HG03025 (cell line): ENCODE data around the gene LCN10.

Source experiments
- ATAC-seq: cut with Tn5 transposase; IDR thresholded peaks from one replicate; pipeline ENCODE4 v1.9.1; 2021; ENCODE audit warnings: mild to moderate bottlenecking, moderate library complexity; ENCODE audit not compliant: unreplicated experiment, low FRiP score

LCN10 gene

GRCh38 chr9:136691316-136692184 is 51.2 kb downstream of the LCN10 start:
- ATAC-seq, result no peak

GRCh38 chr9:136690806-136691261 is 51.9 kb downstream of the LCN10 start:
- no peak for ATAC-seq

DNA sequence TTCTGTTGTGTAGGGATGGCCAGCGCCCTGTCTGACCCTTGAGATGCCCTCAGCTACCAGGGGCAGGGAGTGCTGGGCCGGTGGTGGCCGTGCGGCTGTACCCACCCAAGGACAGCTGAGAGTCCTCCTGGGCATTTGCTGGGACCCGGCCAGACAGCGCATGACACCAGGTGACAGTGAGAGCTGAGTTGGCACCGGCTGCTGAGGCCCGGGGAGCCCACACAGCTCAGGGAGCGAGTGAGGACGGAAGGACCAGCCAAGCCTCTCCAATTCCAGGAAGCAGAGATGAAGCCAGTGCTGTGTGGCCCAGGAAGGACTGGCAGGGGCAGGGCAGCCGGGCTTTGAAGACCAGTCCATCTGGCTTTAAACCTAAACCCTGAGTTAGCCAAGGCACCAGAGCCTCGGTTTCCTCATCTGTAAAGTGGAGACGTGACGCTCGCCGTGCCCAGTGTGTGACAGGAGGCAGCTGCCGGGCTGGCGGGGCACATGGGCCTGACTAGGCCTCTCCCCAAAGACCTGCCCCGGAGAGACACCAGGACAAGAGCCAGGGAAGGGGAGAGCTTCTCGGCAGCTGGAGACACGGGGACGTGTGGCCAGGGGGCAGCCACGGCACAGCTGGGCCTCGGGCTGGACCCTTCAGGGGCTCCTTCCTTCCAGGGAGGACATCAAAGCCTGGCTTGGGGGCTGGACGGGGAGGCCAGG is 52.5 kb downstream of the LCN10 start:
- no peak for ATAC-seq

GRCh38 chr9:136689108-136689460 is 53.7 kb downstream of the LCN10 start:
- no peak for ATAC-seq

DNA sequence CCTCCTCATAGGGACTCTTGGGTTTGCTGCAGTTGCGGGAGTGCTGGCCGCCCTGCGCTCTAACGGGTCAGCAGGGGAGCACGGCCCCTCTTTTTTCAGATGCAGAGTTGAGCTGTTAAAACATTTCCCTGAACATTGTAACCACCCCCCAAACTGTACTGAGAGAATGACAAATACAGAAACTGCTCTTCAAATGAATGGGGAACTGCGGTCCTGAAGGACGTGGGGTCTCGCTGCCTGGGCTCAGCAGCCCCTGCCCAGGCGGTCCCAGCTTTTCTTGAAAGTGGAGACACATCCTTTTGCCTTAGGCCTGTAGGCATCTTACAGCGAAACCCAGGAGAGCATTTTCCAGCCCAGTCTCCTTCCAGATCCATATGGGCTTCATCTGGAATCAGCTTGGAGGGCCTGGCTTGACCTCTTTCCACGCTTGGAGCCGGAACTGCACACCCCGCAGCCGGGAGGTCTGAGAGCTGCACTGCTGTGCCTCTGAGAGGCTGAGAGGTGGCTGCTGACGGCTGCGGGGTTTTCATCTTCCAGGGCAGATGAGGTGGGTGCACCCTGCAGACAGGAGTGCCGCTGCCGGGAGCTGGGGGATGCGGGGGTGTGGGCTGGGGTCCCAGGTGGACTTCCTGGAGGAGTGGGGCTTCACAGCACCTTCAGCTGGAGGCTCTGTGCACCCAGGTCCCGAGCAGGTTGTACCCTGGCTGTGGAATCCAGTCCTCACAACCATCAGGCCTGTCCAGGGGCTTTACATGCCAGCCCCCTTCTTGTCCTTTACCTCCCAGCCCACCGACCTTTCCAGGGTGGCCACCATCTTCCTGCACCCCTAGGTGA is 54.2 kb downstream of the LCN10 start:
- ATAC-seq, result no peak
